ENCODE data around the gene LRBA.

LRBA gene

GRCh38 chr4:151049430-151049884, 34.4 kb upstream of the LRBA start:
- no peak for DNase-seq
- no peak overlapping the region for H3K27ac ChIP-seq (ENCODE audit: low read length)
- no peaks in the 10 kb centered on the region for H3K36me3 ChIP-seq (ENCODE audit: insufficient read depth, low read length)
- H3K9me3 ChIP-seq (ENCODE audit: insufficient read depth, low read length, severe bottlenecking): no peaks in the 10 kb centered on the region
- H3K4me1 ChIP-seq (ENCODE audit: insufficient read depth, low read length): no peaks in the 10 kb centered on the region
- no peaks in the 10 kb centered on the region for H3K27me3 ChIP-seq (ENCODE audit: insufficient read depth, low read length, poor library complexity)
- no peak overlapping the region for H2AFZ ChIP-seq (ENCODE audit: low read depth, low read length)
- no peaks in the 10 kb centered on the region for H4K20me1 ChIP-seq (ENCODE audit: insufficient read depth, low read length)
- ATAC-seq (ENCODE audit: insufficient read depth, low read depth): no peak
- TF ChIP-seq CTCF (IDR thresholded peaks at IDR 0.05; ENCODE audit: borderline replicate concordance, extremely low read depth, low read length, poor library complexity, severe bottlenecking) (no peak), EZH2 (IDR thresholded peaks at IDR 0.05; ENCODE audit: borderline replicate concordance, low read depth, low read length, severe bottlenecking) (no peak)
- no peak overlapping the region for H3K4me2 ChIP-seq (ENCODE audit: insufficient read depth, low read length)
- H3K4me3 ChIP-seq (ENCODE audit: low read depth in 1 of 2, low read length in 2 of 2): no peak overlapping the region
- H3K9ac ChIP-seq (ENCODE audit: low read depth, low read length): no peak overlapping the region
- H3K79me2 ChIP-seq (ENCODE audit: insufficient read depth, low read length): no peaks in the 10 kb centered on the region

- Histone ChIP-seq H4K20me1 (ENCODE audit: insufficient read depth, low read length) (no peaks in the 10 kb centered on the region), H3K9me3 (ENCODE audit: insufficient read depth, low read length, severe bottlenecking) (no peaks in the 10 kb centered on the region), H3K4me2 (ENCODE audit: insufficient read depth, low read length) (no peak overlapping the region), H3K79me2 (ENCODE audit: insufficient read depth, low read length) (no peaks in the 10 kb centered on the region), H3K27ac (ENCODE audit: low read length) (no peak overlapping the region), H2AFZ (ENCODE audit: low read depth, low read length) (no peak overlapping the region), H3K4me1 (ENCODE audit: insufficient read depth, low read length) (no peaks in the 10 kb centered on the region), H3K27me3 (ENCODE audit: insufficient read depth, low read length, poor library complexity) (no peaks in the 10 kb centered on the region), H3K4me3 (ENCODE audit: low read depth in 1 of 2, low read length in 2 of 2) (no peak overlapping the region), H3K9ac (ENCODE audit: low read depth, low read length) (no peak overlapping the region), H3K36me3 (ENCODE audit: insufficient read depth, low read length) (no peaks in the 10 kb centered on the region)
- ATAC-seq (ENCODE audit: insufficient read depth, low read depth) (no peak), DNase-seq (no peak)
- TF ChIP-seq EZH2 (IDR thresholded peaks at IDR 0.05; ENCODE audit: borderline replicate concordance, low read depth, low read length, severe bottlenecking) (no peak), CTCF (IDR thresholded peaks at IDR 0.05; ENCODE audit: borderline replicate concordance, extremely low read depth, low read length, poor library complexity, severe bottlenecking) (no peak)
Measured at GRCh38 chr4:151048913-151049312, 33.8 kb upstream of the LRBA start.

GRCh38 chr4:151046609-151047008, 31.5 kb upstream of the LRBA start:
- H3K36me3 ChIP-seq (ENCODE audit: insufficient read depth, low read length): no peaks in the 10 kb centered on the region
- no peak overlapping the region for H3K27ac ChIP-seq (ENCODE audit: low read length)
- TF ChIP-seq EZH2 (IDR thresholded peaks at IDR 0.05; ENCODE audit: borderline replicate concordance, low read depth, low read length, severe bottlenecking) (no peak), CTCF (IDR thresholded peaks at IDR 0.05; ENCODE audit: borderline replicate concordance, extremely low read depth, low read length, poor library complexity, severe bottlenecking) (no peak)
- no peaks in the 10 kb centered on the region for H3K27me3 ChIP-seq (ENCODE audit: insufficient read depth, low read length, poor library complexity)
- H3K9ac ChIP-seq (ENCODE audit: low read depth, low read length): no peak overlapping the region
- no peaks in the 10 kb centered on the region for H3K4me1 ChIP-seq (ENCODE audit: insufficient read depth, low read length)
- no peak for DNase-seq
- H3K79me2 ChIP-seq (ENCODE audit: insufficient read depth, low read length): no peaks in the 10 kb centered on the region
- ATAC-seq (ENCODE audit: insufficient read depth, low read depth): no peak
- H3K9me3 ChIP-seq (ENCODE audit: insufficient read depth, low read length, severe bottlenecking): no peaks in the 10 kb centered on the region
- no peaks in the 10 kb centered on the region for H4K20me1 ChIP-seq (ENCODE audit: insufficient read depth, low read length)
- no peak overlapping the region for H3K4me2 ChIP-seq (ENCODE audit: insufficient read depth, low read length)
- no peak overlapping the region for H3K4me3 ChIP-seq (ENCODE audit: low read depth in 1 of 2, low read length in 2 of 2)
- H2AFZ ChIP-seq (ENCODE audit: low read depth, low read length): no peak overlapping the region

GRCh38 chr4:151045907-151046306, 30.8 kb upstream of the LRBA start:
- no peaks in the 10 kb centered on the region for H3K9me3 ChIP-seq (ENCODE audit: insufficient read depth, low read length, severe bottlenecking)
- H2AFZ ChIP-seq (ENCODE audit: low read depth, low read length): no peak overlapping the region
- H3K4me1 ChIP-seq (ENCODE audit: insufficient read depth, low read length): no peaks in the 10 kb centered on the region
- H3K4me3 ChIP-seq (ENCODE audit: low read depth in 1 of 2, low read length in 2 of 2): no peak overlapping the region
- H3K36me3 ChIP-seq (ENCODE audit: insufficient read depth, low read length): no peaks in the 10 kb centered on the region
- no peak overlapping the region for H3K9ac ChIP-seq (ENCODE audit: low read depth, low read length)
- H3K4me2 ChIP-seq (ENCODE audit: insufficient read depth, low read length): no peak overlapping the region
- no peak overlapping the region for H3K27ac ChIP-seq (ENCODE audit: low read length)
- TF ChIP-seq CTCF (IDR thresholded peaks at IDR 0.05; ENCODE audit: borderline replicate concordance, extremely low read depth, low read length, poor library complexity, severe bottlenecking): peak; percentile 35
- TF ChIP-seq EZH2 (IDR thresholded peaks at IDR 0.05; ENCODE audit: borderline replicate concordance, low read depth, low read length, severe bottlenecking): no peak
- DNase-seq: no peak
- no peaks in the 10 kb centered on the region for H4K20me1 ChIP-seq (ENCODE audit: insufficient read depth, low read length)
- H3K27me3 ChIP-seq (ENCODE audit: insufficient read depth, low read length, poor library complexity): no peaks in the 10 kb centered on the region
- no peak for ATAC-seq (ENCODE audit: insufficient read depth, low read depth)
- H3K79me2 ChIP-seq (ENCODE audit: insufficient read depth, low read length): no peaks in the 10 kb centered on the region
